Adrenal gland (tissue), 12 donors: ENCODE data around the gene CAND2. TPM values are rescaled to one million over a fixed set of nuclear protein-coding genes. Genes with fewer than 3 reads are reported as not detected.
A peak's percentile ranks its signal among the peaks of the same experiment; 100 is the strongest.
"Not testable (repeated sequence)": the region's sequence is repeated elsewhere in the genome, so short reads cannot be mapped to it uniquely, and the experiment has no call there.

Source experiments
- DNase-seq, 7 donors: peaks; one replicate each; pipeline ENCODE4 v3.0.0-alpha.2; 2019 to 2020
- H3K27ac ChIP-seq, 5 donors: fragments of 200-600 bp; sonication (generic) in 4 of 5; 1 replicate in 3 of 5; 2 replicates in 2 of 5; pipeline versions ENCODE4 v1.5.1 to v1.8.0; 2016 to 2020; ENCODE audit warnings: mild to moderate bottlenecking in 1 of 5
- H3K27me3 ChIP-seq: fragments of 200-600 bp; 2 replicates; pipeline ENCODE4 v1.8.0; 2021
- H3K36me3 ChIP-seq, 2 donors: fragments of 200-600 bp; replicated peaks in 1 of 2; 1 replicate in 1 of 2; 2 replicates in 1 of 2; pipeline versions ENCODE4 v1.5.1 to v1.8.0; 2018 to 2022
- H3K4me1 ChIP-seq, 2 donors: fragments of 200-600 bp; replicated peaks in 1 of 2; 1 replicate in 1 of 2; 2 replicates in 1 of 2; pipeline versions ENCODE4 v1.5.1 to v1.8.0; 2018 to 2021
- H3K4me3 ChIP-seq, 4 donors: fragments of 200-600 bp; sonication (generic) in 3 of 4; one replicate each; pipeline ENCODE4 v1.5.1; 2016 to 2018
- H3K9me3 ChIP-seq, 3 donors: fragments of 200-600 bp; sonication (generic) in 1 of 3; replicated peaks in 1 of 3; 1 replicate in 2 of 3; 2 replicates in 1 of 3; pipeline versions ENCODE4 v1.5.1 to v1.8.0; 2016 to 2021
- POLR2A ChIP-seq, 2 donors: fragments of 450-650 bp; IDR thresholded peaks; one replicate each; pipeline ENCODE4 v1.6.1; 2017; ENCODE audit warnings: antibody characterized with exemption in 2 of 2, mild to moderate bottlenecking in 2 of 2, moderate library complexity in 1 of 2
- WGBS, 4 donors: extraction: QIAGEN DNeasy Blood & Tissue Kit in 2 of 4; methylation state at CpG; one replicate each; pipeline versions ENCODE4 v1.1.5 to v1.1.7; 2013 to 2017; 5-methylcytosine and 5-hydroxymethylcytosine counted together
- intact Hi-C, 2 donors: fragments of 100-400 bp; cut with DNase I; formaldehyde crosslinking; loops; one replicate each; pipeline versions ENCODE4 v1.14.1 to v1.15.0; 2022 to 2023
- polyA plus RNA-seq, 3 donors: library from polyadenylated mRNA; stranded (reverse); fragments of 200-250 nt in 2 of 3; fragments of 350-450 nt in 1 of 3; fragmentation: Illumina TruSeq in 1 of 3; extraction: RNeasy Lipid Tissue Mini Kit (QIAGEN cat#74804) in 1 of 3; gene quantifications; one replicate each; pipeline ENCODE4 v1.2.3, GENCODE V29; 2013 to 2014
- total RNA-seq, 9 donors: library from RNA; depleted of rRNA in 4 of 9; stranded (reverse); fragments of >200 nt in 4 of 9; fragments of 120-200 nt in 1 of 9; fragmentation: NEBNext Ultra II Directional in 1 of 9; extraction: Animal tissue kit (Norgen Biotek cat#: 25700) in 1 of 9; gene quantifications; one replicate each; pipeline versions ENCODE4 v1.1.0 to v1.2.4, GENCODE V29; 2013 to 2023
- TF ChIP-seq, protein P1 (sequence below), 6 experiments: fragments of 450-650 bp in 4 of 6; fragments of 200-600 bp in 2 of 6; sonication (generic) in 1 of 6; IDR thresholded peaks; 1 replicate in 5 of 6; 2 replicates in 1 of 6; pipeline versions ENCODE4 v1.5.1 to v1.8.0; 2016 to 2021; ENCODE audit warnings: antibody characterized with exemption in 6 of 6, mild to moderate bottlenecking in 2 of 6, moderate library complexity in 1 of 6
- donor health status: healthy with polysubstance abuse.
- donor health status: Bipolar disorder and iron deficiency.
- donor health status: DM: yes; HTN: yes; CAD: no.
- donor health status: DM: no; HTN: no; CAD: no.
- donor health status: DM: no; HTN: no; CAD: no.
- donor health status: DM: yes; HTN: yes; CAD: no.

Gene CAND2
- total and polyA plus RNA-seq, 12 donors, result 1.1 to 17.9 (median 7.6) TPM

- H3K27ac ChIP-seq, result no peak overlapping the region
- intact Hi-C loops, result no loop called here
- no peaks in the 10 kb centered on the region for H3K4me1 ChIP-seq
- DNase-seq, result peak in 3 of 7 donors; percentile 27 to 66 (median 52)
- peaks cover 5% of the 10 kb centered on the region for H3K27me3 ChIP-seq
- WGBS, 4 donors, result 60 to 77% (median 72%) methylated on average over 6 of the region's 6 CpGs
- H3K4me3 ChIP-seq, result no peak overlapping the region
- no peaks in the 10 kb centered on the region for H3K36me3 ChIP-seq
- no peak for TF ChIP-seq POLR2A (IDR thresholded peaks at IDR 0.05)
- TF ChIP-seq, protein P1, sequence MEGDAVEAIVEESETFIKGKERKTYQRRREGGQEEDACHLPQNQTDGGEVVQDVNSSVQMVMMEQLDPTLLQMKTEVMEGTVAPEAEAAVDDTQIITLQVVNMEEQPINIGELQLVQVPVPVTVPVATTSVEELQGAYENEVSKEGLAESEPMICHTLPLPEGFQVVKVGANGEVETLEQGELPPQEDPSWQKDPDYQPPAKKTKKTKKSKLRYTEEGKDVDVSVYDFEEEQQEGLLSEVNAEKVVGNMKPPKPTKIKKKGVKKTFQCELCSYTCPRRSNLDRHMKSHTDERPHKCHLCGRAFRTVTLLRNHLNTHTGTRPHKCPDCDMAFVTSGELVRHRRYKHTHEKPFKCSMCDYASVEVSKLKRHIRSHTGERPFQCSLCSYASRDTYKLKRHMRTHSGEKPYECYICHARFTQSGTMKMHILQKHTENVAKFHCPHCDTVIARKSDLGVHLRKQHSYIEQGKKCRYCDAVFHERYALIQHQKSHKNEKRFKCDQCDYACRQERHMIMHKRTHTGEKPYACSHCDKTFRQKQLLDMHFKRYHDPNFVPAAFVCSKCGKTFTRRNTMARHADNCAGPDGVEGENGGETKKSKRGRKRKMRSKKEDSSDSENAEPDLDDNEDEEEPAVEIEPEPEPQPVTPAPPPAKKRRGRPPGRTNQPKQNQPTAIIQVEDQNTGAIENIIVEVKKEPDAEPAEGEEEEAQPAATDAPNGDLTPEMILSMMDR (IDR thresholded peaks at IDR 0.05), result no peak
- no peaks in the 10 kb centered on the region for H3K9me3 ChIP-seq
Measured at GRCh38 chr3:12782172-12782815, 14.2 kb upstream of the CAND2 start.

- H3K36me3 ChIP-seq, result no peaks in the 10 kb centered on the region
- TF ChIP-seq, protein P1 (IDR thresholded peaks at IDR 0.05), result no peak
- TF ChIP-seq POLR2A (IDR thresholded peaks at IDR 0.05), result no peak
- no peaks in the 10 kb centered on the region for H3K4me1 ChIP-seq
- H3K4me3 ChIP-seq, result no peak overlapping the region
- H3K27me3 ChIP-seq, result peaks cover 5% of the 10 kb centered on the region
- intact Hi-C loops, result no loop called here
- whole genome bisulfite sequencing, 4 donors, result 65 to 77% (median 75%) methylated on average over 4 of the region's 4 CpGs
- H3K9me3 ChIP-seq, result no peaks in the 10 kb centered on the region
- DNase-seq, result no peak
- H3K27ac ChIP-seq, result no peak overlapping the region
Measured at GRCh38 chr3:12785096-12785495, 11.4 kb upstream of the CAND2 start.

DNA sequence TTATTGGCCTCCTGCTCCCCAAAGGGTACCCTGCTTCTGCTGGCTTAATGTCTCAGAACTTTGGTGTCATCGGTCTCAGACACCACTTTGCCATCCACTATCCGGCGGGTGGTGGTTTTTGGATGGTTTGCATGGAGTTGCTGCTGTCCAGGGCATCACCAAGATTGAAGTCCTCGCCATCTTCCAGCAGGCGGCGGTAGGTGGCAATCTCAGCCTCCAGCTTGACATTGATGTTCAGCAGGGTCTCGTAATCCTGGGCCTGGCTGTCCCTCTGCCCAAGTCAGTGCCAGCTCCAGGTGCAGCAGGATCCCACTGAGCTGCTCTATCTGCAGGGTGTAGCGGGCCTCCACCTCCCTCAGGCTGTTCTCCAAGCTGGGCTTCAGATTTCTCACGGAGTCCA, 9.1 kb upstream of the CAND2 start:
- 39 to 76% (median 68%) methylated on average over 5 to 9 of the region's 9 CpGs for WGBS, 4 donors
- H3K27me3 ChIP-seq, H3K27ac ChIP-seq, H3K9me3 ChIP-seq, intact Hi-C loops, H3K4me1 ChIP-seq, H3K4me3 ChIP-seq, H3K36me3 ChIP-seq: not testable (repeated sequence)
- peak in 4 of 7 donors; percentile 45 to 77 (median 72) for DNase-seq
- TF ChIP-seq, protein P1 (IDR thresholded peaks at IDR 0.05), result peak in 3 of 6 experiments; percentile 14 to 38 (median 17)

DNA sequence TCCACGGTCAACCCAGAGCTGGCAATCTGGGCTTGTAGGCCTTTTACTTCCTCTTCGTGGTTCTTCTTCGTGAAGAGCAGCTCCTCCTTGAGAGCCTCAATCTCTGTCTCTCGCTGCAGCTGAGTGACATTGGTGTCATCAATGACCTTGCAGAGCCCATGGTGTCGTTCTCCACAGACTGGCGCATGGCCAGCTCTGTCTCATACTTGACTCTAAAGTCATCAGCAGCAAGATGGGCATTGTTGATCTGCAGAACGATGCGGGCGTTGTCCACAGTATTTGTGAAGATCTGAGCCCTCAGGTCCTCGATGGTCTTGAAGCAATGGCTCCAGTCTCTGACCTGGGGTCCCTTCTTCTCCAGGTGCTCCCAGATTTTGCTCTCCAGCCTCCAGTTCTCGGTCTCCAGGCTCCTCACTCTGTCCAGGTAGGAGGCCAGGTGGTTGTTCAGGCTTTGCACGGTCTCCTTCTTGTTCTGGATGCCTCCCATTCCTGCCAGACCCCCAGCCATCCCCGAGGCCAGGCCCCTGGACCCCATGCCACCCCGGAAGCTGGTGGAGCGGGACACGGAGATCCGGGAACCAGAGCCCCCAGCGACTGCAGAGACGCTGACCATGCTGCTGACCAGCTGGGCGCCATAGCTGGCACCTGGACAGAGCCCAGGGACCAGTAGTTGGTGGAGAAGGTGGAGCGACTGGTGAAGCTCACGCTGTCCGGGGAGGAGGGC, 8.4 kb upstream of the CAND2 start:
- 81 to 90% (median 85%) methylated on average over 9 to 23 of the region's 23 CpGs for WGBS, 4 donors
- H3K4me1 ChIP-seq, H3K27me3 ChIP-seq, H3K27ac ChIP-seq, H3K4me3 ChIP-seq, H3K9me3 ChIP-seq, intact Hi-C loops, H3K36me3 ChIP-seq: not testable (repeated sequence)
- peak in 1 of 7 donors; percentile 43 for DNase-seq
